ENCODE measurements around the gene DMGDH. TPM values are rescaled to one million over a fixed set of nuclear protein-coding genes. Genes with fewer than 3 reads are reported as not detected.
"Not testable (repeated sequence)": the region's sequence is repeated elsewhere in the genome, so short reads cannot be mapped to it uniquely, and the experiment has no call there.

The DMGDH gene
- total RNA-seq, 1 experiment from 2014 or later = not detected

DNA sequence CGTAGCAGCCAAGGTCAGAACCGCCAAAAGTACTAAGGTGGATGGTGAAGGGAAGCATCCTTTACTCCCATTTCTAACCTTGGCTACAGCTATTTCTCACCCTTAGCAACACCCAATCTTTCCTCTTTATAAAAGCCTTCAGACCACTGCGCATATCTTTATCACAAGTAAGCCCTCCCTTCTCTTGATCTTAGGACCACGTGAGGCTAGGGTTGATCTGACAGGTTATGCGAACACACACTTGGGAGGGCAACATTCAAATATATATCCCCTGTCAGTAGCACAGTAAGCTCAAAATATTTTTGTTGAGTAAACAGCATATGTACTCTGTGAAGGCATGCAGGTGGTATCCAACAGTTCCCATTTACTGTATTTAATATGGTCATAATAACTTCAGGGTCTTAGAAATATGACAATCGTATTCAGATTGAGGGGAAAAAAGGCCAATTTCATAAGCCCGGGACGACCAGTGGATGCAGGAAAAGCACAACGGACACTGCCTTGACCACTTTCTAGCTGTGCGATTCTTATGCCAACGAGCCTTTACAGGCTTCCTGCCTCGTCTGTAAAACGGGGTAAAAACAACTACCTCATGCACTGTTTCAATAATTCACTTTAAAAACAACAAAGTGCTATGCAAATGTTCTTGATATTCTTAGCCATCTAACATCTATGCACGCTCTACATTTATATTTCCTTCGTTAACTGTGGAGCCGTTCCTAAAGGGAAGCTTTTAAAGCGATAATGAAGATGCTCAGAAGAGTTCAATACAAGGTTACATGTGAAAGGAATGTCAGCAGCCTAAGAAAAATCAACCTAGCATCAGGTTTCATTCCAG, 85.7 kb downstream of the DMGDH start:
- Histone ChIP-seq H2AK5ac (ENCODE audit: insufficient read length, low read length) (no peak overlapping the region), H2BK12ac (ENCODE audit: insufficient read length, low read depth, low read length) (no peak overlapping the region), H2BK120ac (ENCODE audit: low read depth, low read length, poor library complexity, severe bottlenecking) (no peak overlapping the region), H4K20me1 (ENCODE audit: control insufficient read depth, insufficient read depth, insufficient read length) (no peaks in the 10 kb centered on the region), H4K91ac (ENCODE audit: insufficient read length, low read depth, low read length) (no peak overlapping the region), H2BK15ac (ENCODE audit: low read depth, low read length) (no peak overlapping the region), H4K8ac (replicated peaks; ENCODE audit: insufficient read length, low read depth, low read length) (no peak overlapping the region), H3K4me2 (ENCODE audit: insufficient read depth, insufficient read length, low read length) (peak overlapping the region; percentile 68), H4K5ac (ENCODE audit: insufficient read length, low read depth, low read length) (no peak overlapping the region), H3K27me3 (ENCODE audit: insufficient read depth, low read length) (no peaks in the 10 kb centered on the region), H3K23me2 (ENCODE audit: insufficient read length, low read depth, low read length, poor library complexity, severe bottlenecking) (peaks cover 4% of the 10 kb centered on the region), H3T11ph (ENCODE audit: low read length) (no peak overlapping the region), H3K56ac (ENCODE audit: insufficient read length, low read depth, low read length) (no peak overlapping the region), H3K27ac (ENCODE audit: insufficient read length, low read depth, low read length) (no peak overlapping the region), H2BK20ac (ENCODE audit: low read depth, low read length, poor library complexity, severe bottlenecking) (no peak overlapping the region), H2BK5ac (ENCODE audit: insufficient read length, low read length) (no peak overlapping the region), H3K18ac (ENCODE audit: insufficient read length, low read depth, low read length) (no peak overlapping the region), H3K4ac (ENCODE audit: low read depth, low read length) (no peak overlapping the region), H3K79me2 (ENCODE audit: insufficient read depth, low read length) (no peaks in the 10 kb centered on the region), H3K9me3 (ENCODE audit: control insufficient read depth, low read depth, low read length) (no peaks in the 10 kb centered on the region), H2AFZ (ENCODE audit: low read length) (peak overlapping the region; percentile 92), H3K4me1 (ENCODE audit: insufficient read depth, low read length) (peaks cover 11% of the 10 kb centered on the region), H3K9ac (ENCODE audit: extremely low read depth, insufficient read length, low read length) (peak overlapping the region; percentile 40), H3K14ac (ENCODE audit: insufficient read depth, low read length) (peak overlapping the region; percentile 74; the same call in 1 of the 2 replicates), H3K23ac (ENCODE audit: insufficient read length, low read depth, low read length) (no peak overlapping the region), H3K79me1 (ENCODE audit: insufficient read depth, low read depth, low read length, poor library complexity, severe bottlenecking) (no peaks in the 10 kb centered on the region)
- Mint-ChIP-seq H3K36me3 (ENCODE audit: insufficient read depth in 1 of 3, low read depth in 3 of 3) (peaks cover 0 to 2% (median 0%) of the 10 kb centered on the region in 3 experiments; a peak in 1 of 7 replicates), H3K27ac (peak overlapping the region; percentile 85 to 95 (median 94); a peak in 5 of 7 replicates), H3K9me3 (no peaks in the 10 kb centered on the region), H3K4me3 (peak overlapping the region; percentile 77 to 83), H3K27me3 (ENCODE audit: low read depth) (peaks cover 7% of the 10 kb centered on the region), H3K4me1 (peaks cover 22 to 25% of the 10 kb centered on the region in 2 experiments)
- peak; percentile 35 for DNase-seq
- no CpG with 5 or more reads among the region's 17 CpGs for WGBS (ENCODE audit: extremely low coverage, insufficient read length, low lambda C conversion rate)
- TF ChIP-seq, protein P1, sequence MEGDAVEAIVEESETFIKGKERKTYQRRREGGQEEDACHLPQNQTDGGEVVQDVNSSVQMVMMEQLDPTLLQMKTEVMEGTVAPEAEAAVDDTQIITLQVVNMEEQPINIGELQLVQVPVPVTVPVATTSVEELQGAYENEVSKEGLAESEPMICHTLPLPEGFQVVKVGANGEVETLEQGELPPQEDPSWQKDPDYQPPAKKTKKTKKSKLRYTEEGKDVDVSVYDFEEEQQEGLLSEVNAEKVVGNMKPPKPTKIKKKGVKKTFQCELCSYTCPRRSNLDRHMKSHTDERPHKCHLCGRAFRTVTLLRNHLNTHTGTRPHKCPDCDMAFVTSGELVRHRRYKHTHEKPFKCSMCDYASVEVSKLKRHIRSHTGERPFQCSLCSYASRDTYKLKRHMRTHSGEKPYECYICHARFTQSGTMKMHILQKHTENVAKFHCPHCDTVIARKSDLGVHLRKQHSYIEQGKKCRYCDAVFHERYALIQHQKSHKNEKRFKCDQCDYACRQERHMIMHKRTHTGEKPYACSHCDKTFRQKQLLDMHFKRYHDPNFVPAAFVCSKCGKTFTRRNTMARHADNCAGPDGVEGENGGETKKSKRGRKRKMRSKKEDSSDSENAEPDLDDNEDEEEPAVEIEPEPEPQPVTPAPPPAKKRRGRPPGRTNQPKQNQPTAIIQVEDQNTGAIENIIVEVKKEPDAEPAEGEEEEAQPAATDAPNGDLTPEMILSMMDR (conservative IDR thresholded peaks at IDR 0.05) = no peak

DNA sequence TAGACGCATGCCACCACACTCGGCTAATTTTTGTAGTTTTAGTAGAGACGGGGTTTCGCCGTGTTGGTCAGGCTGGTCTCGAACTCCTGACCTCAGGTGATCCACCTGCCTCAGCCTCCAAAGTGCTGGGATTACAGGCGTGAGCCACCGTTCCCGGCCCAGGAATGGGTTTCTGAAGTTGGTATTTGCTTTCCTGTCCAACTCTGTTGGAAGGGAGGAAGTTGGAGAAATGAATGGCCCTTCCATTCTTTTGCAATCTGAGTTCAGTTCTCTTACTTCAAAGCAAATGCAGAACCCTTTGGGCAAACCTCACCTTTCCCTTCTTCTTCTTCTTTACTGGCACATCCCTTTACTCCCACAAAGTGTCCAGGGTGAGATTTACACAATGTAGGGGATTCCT, 86.3 kb downstream of the DMGDH start:
- DNase-seq; H3K14ac ChIP-seq (ENCODE audit: insufficient read depth, low read length); H4K5ac ChIP-seq (ENCODE audit: insufficient read length, low read depth, low read length); H4K20me1 ChIP-seq (ENCODE audit: control insufficient read depth, insufficient read depth, insufficient read length); H2AK5ac ChIP-seq (ENCODE audit: insufficient read length, low read length); H3K9ac ChIP-seq (ENCODE audit: extremely low read depth, insufficient read length, low read length); H3K4ac ChIP-seq (ENCODE audit: low read depth, low read length); H4K91ac ChIP-seq (ENCODE audit: insufficient read length, low read depth, low read length); H3K27me3 Mint-ChIP-seq (ENCODE audit: low read depth); H3K27ac Mint-ChIP-seq; H3K56ac ChIP-seq (ENCODE audit: insufficient read length, low read depth, low read length); H2BK5ac ChIP-seq (ENCODE audit: insufficient read length, low read length); H3K27me3 ChIP-seq (ENCODE audit: insufficient read depth, low read length); H3K79me2 ChIP-seq (ENCODE audit: insufficient read depth, low read length); H3K9me3 Mint-ChIP-seq; H3K79me1 ChIP-seq (ENCODE audit: insufficient read depth, low read depth, low read length, poor library complexity, severe bottlenecking); H3K27ac ChIP-seq (ENCODE audit: insufficient read length, low read depth, low read length); H2BK20ac ChIP-seq (ENCODE audit: low read depth, low read length, poor library complexity, severe bottlenecking); H3K36me3 Mint-ChIP-seq (ENCODE audit: insufficient read depth in 1 of 3, low read depth in 3 of 3); H3K18ac ChIP-seq (ENCODE audit: insufficient read length, low read depth, low read length); H3T11ph ChIP-seq (ENCODE audit: low read length); H3K23me2 ChIP-seq (ENCODE audit: insufficient read length, low read depth, low read length, poor library complexity, severe bottlenecking); H2AFZ ChIP-seq (ENCODE audit: low read length); H2BK120ac ChIP-seq (ENCODE audit: low read depth, low read length, poor library complexity, severe bottlenecking); H3K9me3 ChIP-seq (ENCODE audit: control insufficient read depth, low read depth, low read length); H3K23ac ChIP-seq (ENCODE audit: insufficient read length, low read depth, low read length); H2BK15ac ChIP-seq (ENCODE audit: low read depth, low read length); H2BK12ac ChIP-seq (ENCODE audit: insufficient read length, low read depth, low read length); H4K8ac ChIP-seq (replicated peaks; ENCODE audit: insufficient read length, low read depth, low read length): not testable (repeated sequence)
- peak overlapping the region; percentile 77 to 83; a peak in 4 of 5 replicates for H3K4me3 Mint-ChIP-seq
- peaks cover 22 to 25% of the 10 kb centered on the region in 2 experiments for H3K4me1 Mint-ChIP-seq
- Histone ChIP-seq H3K4me1 (ENCODE audit: insufficient read depth, low read length) (peaks cover 11% of the 10 kb centered on the region), H3K4me2 (ENCODE audit: insufficient read depth, insufficient read length, low read length) (peak overlapping the region; percentile 68)
- no CpG with 5 or more reads among the region's 9 CpGs for WGBS (ENCODE audit: extremely low coverage, insufficient read length, low lambda C conversion rate)

All from H9 (cell line).